Measurements from ENCODE around the gene GCNT4. TPM values are rescaled to one million over a fixed set of nuclear protein-coding genes. Genes with fewer than 3 reads are reported as not detected.
A peak's percentile ranks its signal among the peaks of the same experiment; 100 is the strongest.

GCNT4 gene
- total and polyA plus RNA-seq, 2 donors (not counting 3 experiments of a cell fraction or from before 2014, with no cell fraction given) = not detected

- no peak overlapping the region for H3K27ac ChIP-seq (ENCODE audit: insufficient read depth, low read depth, low read length)
- BruUV-seq (replicated peaks) = no TSS peak
- DNase-seq (ENCODE audit: low read depth, low spot score) (peak; percentile 3), FAIRE-seq (no peak)
- H4K20me1 ChIP-seq (replicated peaks; ENCODE audit: control insufficient read depth, extremely low read depth, insufficient read depth, low read length) = no peaks in the 10 kb centered on the region
- H3K27me3 ChIP-seq (ENCODE audit: control insufficient read depth in 2 of 2, insufficient read depth in 2 of 2, low read length in 2 of 2) = peaks cover 0 to 3% of the 10 kb centered on the region in 2 experiments
- no peak overlapping the region for H3K4me2 ChIP-seq (ENCODE audit: insufficient read depth, low read length)
- H3K79me2 ChIP-seq (ENCODE audit: control insufficient read depth, insufficient read depth, low read length) = no peaks in the 10 kb centered on the region
- dilution Hi-C loops (cut with MboI; ENCODE audit: extremely low pct_ligation_motif_present, low sequenced_read_pairs) (no loop called here), intact Hi-C loops (cut with micrococcal nuclease) (loop anchor here (1.0 to 10.0 kb wide), 7 partner anchors 113 to 1127 kb away; partner anchors contain the start of genes ANKRD31 and POC5)
- H3K9ac ChIP-seq (replicated peaks; ENCODE audit: extremely low read depth, insufficient read depth, low read length) = no peak overlapping the region
- ChIA-PET POLR2A (no interaction called here), CTCF (interaction anchor here (0.6 to 3.0 kb wide), 12 partner anchors 9 to 1533 kb away, joined by 3 to 15 read pairs (median 4); partner anchors contain the start of gene ANKRD31)
- H2AFZ ChIP-seq (ENCODE audit: low read depth, low read length) = no peak overlapping the region
- no peaks in the 10 kb centered on the region for H3K9me3 ChIP-seq (replicated peaks; ENCODE audit: control insufficient read depth, insufficient read depth, low read length)
- TF ChIP-seq CTCF (IDR thresholded peaks at IDR 0.05; ENCODE audit: extremely low read depth in 1 of 2, insufficient read depth in 1 of 2, low read depth in 1 of 2, low read length in 2 of 2) = peak; percentile 40
- no peak for TF ChIP-seq GATA2 (IDR thresholded peaks at IDR 0.05; ENCODE audit: insufficient read depth, insufficient read length, low read depth, low read length)
- no peak overlapping the region for H3K4me3 ChIP-seq (replicated peaks in 1 of 3; ENCODE audit: insufficient read depth in 1 of 3, low read depth in 1 of 3, low read length in 3 of 3)
- H3K9me1 ChIP-seq (replicated peaks; ENCODE audit: control insufficient read depth, extremely low read depth, insufficient read depth, low read length) = no peaks in the 10 kb centered on the region
- H3K36me3 ChIP-seq (ENCODE audit: control insufficient read depth in 2 of 2, extremely low read depth in 1 of 2, insufficient read depth in 2 of 2, low read length in 2 of 2) = no peaks in the 10 kb centered on the region
- peaks cover 14% of the 10 kb centered on the region for H3K4me1 ChIP-seq (ENCODE audit: control insufficient read depth, extremely low read depth, insufficient read depth, low read length)
These were observed 1.9 kb downstream of the GCNT4 start for GRCh38 chr5:75050415-75050814.

- Histone ChIP-seq H2AFZ (ENCODE audit: low read depth, low read length) (peak overlapping the region; percentile 52), H4K20me1 (replicated peaks; ENCODE audit: control insufficient read depth, extremely low read depth, insufficient read depth, low read length) (no peaks in the 10 kb centered on the region), H3K4me3 (replicated peaks in 1 of 3; ENCODE audit: insufficient read depth in 1 of 3, low read depth in 1 of 3, low read length in 3 of 3) (no peak overlapping the region), H3K79me2 (ENCODE audit: control insufficient read depth, insufficient read depth, low read length) (no peaks in the 10 kb centered on the region), H3K27ac (ENCODE audit: insufficient read depth, low read depth, low read length) (no peak overlapping the region), H3K36me3 (ENCODE audit: control insufficient read depth in 2 of 2, extremely low read depth in 1 of 2, insufficient read depth in 2 of 2, low read length in 2 of 2) (no peaks in the 10 kb centered on the region), H3K27me3 (ENCODE audit: control insufficient read depth in 2 of 2, insufficient read depth in 2 of 2, low read length in 2 of 2) (peaks cover 0 to 2% of the 10 kb centered on the region in 2 experiments), H3K9me3 (replicated peaks; ENCODE audit: control insufficient read depth, insufficient read depth, low read length) (no peaks in the 10 kb centered on the region), H3K4me2 (ENCODE audit: insufficient read depth, low read length) (no peak overlapping the region), H3K9ac (replicated peaks; ENCODE audit: extremely low read depth, insufficient read depth, low read length) (no peak overlapping the region), H3K9me1 (replicated peaks; ENCODE audit: control insufficient read depth, extremely low read depth, insufficient read depth, low read length) (no peaks in the 10 kb centered on the region), H3K4me1 (ENCODE audit: control insufficient read depth, extremely low read depth, insufficient read depth, low read length) (peaks cover 14% of the 10 kb centered on the region)
- ChIA-PET CTCF (interaction anchor here (0.6 to 3.0 kb wide), 13 partner anchors 8 to 1533 kb away, joined by 3 to 15 read pairs (median 4); partner anchors contain the start of gene ANKRD31), POLR2A (no interaction called here)
- no TSS peak for BruUV-seq (replicated peaks)
- intact Hi-C loops (cut with micrococcal nuclease) (loop anchor here (1.0 to 10.0 kb wide), 7 partner anchors 112 to 1128 kb away; partner anchors contain the start of genes ANKRD31 and POC5), dilution Hi-C loops (cut with MboI; ENCODE audit: extremely low pct_ligation_motif_present, low sequenced_read_pairs) (no loop called here)
- FAIRE-seq (peak; percentile 87), DNase-seq (ENCODE audit: low read depth, low spot score) (peak; percentile 55)
- TF ChIP-seq CTCF (IDR thresholded peaks at IDR 0.05; ENCODE audit: extremely low read depth in 1 of 2, insufficient read depth in 1 of 2, low read depth in 1 of 2, low read length in 2 of 2) (peak; percentile 75 to 81), POLR2A (IDR thresholded peaks at IDR 0.05; ENCODE audit: low read depth, low read length) (no peak)
These were observed 2.7 kb downstream of the GCNT4 start for GRCh38 chr5:75049456-75050351.
